Measurements from ENCODE around the gene C6orf15. TPM values are rescaled to one million over a fixed set of nuclear protein-coding genes. Genes with fewer than 3 reads are reported as not detected.
A peak's percentile ranks its signal among the peaks of the same experiment; 100 is the strongest.

The C6orf15 gene
- total RNA-seq: not detected

DNA sequence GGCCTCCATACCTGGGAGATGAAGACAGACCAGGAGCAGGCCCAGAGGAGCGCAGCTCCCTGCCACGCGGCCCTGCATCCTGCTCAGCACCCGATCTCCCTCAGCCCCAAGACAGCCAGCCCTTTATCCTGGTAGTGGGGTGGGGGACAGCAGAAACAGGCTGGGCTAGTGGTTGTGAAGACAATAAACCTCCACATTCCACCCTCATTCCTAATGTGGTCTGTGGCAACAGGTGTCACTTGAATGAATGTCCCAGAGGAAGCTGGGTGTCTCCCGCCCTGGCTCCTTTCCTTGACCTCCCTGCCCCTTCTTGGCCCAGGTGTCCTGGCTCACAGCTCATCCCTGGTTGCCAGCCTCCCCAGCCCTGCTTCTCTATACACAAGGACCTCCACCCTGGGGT is at the start of gene C6orf15:
Gene C6orf15 (minus strand): TSS at position 98 of the 400 bp plus-strand sequence. CDS start 20 bp downstream, at position 78.
- Histone ChIP-seq H3K4me3 (no peak within 1 kb of the TSS), H3K27ac (replicated peaks in 1 of 4) (no peak within 1 kb of the TSS), H3K9me3 (no peaks in the 10 kb centered on the region), H3K36me3 (no peaks in the 10 kb centered on the region), H3K4me1 (peaks cover 34 to 40% (median 37%) of the 10 kb centered on the region in 4 donors), H3K27me3 (peaks cover 0 to 7% (median 0%) of the 10 kb centered on the region in 4 donors)
- TF ChIP-seq, protein P1, sequence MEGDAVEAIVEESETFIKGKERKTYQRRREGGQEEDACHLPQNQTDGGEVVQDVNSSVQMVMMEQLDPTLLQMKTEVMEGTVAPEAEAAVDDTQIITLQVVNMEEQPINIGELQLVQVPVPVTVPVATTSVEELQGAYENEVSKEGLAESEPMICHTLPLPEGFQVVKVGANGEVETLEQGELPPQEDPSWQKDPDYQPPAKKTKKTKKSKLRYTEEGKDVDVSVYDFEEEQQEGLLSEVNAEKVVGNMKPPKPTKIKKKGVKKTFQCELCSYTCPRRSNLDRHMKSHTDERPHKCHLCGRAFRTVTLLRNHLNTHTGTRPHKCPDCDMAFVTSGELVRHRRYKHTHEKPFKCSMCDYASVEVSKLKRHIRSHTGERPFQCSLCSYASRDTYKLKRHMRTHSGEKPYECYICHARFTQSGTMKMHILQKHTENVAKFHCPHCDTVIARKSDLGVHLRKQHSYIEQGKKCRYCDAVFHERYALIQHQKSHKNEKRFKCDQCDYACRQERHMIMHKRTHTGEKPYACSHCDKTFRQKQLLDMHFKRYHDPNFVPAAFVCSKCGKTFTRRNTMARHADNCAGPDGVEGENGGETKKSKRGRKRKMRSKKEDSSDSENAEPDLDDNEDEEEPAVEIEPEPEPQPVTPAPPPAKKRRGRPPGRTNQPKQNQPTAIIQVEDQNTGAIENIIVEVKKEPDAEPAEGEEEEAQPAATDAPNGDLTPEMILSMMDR (IDR thresholded peaks at IDR 0.05): no peak
- no peak for TF ChIP-seq EP300 (IDR thresholded peaks at IDR 0.05)
- DNase-seq (ENCODE audit: extremely low spot score): no peak
- 91% methylated on average over 5 of the region's 5 CpGs for WGBS
- intact Hi-C loops (cut with DNase I): no loop called here

GRCh38 chr6:31161216-31162126 is 49.1 kb upstream of the C6orf15 start:
- Histone ChIP-seq H3K4me3 (no peak overlapping the region), H3K27me3 (no peaks in the 10 kb centered on the region), H3K9me3 (no peaks in the 10 kb centered on the region), H3K4me1 (peaks cover 16 to 28% (median 26%) of the 10 kb centered on the region in 4 donors), H3K36me3 (peaks cover 0 to 17% (median 8%) of the 10 kb centered on the region in 4 donors), H3K27ac (replicated peaks in 1 of 4) (no peak overlapping the region)
- DNase-seq (ENCODE audit: extremely low spot score): no peak
- WGBS: 89% methylated on average over 17 of the region's 19 CpGs
- TF ChIP-seq EP300 (IDR thresholded peaks at IDR 0.05) (no peak), POLR2AphosphoS5 (IDR thresholded peaks at IDR 0.05) (no peak), POLR2A (IDR thresholded peaks at IDR 0.05; ENCODE audit: low read depth) (no peak)
- TF ChIP-seq, protein P1 (IDR thresholded peaks at IDR 0.05): no peak
- intact Hi-C loops (cut with DNase I): no loop called here

DNA sequence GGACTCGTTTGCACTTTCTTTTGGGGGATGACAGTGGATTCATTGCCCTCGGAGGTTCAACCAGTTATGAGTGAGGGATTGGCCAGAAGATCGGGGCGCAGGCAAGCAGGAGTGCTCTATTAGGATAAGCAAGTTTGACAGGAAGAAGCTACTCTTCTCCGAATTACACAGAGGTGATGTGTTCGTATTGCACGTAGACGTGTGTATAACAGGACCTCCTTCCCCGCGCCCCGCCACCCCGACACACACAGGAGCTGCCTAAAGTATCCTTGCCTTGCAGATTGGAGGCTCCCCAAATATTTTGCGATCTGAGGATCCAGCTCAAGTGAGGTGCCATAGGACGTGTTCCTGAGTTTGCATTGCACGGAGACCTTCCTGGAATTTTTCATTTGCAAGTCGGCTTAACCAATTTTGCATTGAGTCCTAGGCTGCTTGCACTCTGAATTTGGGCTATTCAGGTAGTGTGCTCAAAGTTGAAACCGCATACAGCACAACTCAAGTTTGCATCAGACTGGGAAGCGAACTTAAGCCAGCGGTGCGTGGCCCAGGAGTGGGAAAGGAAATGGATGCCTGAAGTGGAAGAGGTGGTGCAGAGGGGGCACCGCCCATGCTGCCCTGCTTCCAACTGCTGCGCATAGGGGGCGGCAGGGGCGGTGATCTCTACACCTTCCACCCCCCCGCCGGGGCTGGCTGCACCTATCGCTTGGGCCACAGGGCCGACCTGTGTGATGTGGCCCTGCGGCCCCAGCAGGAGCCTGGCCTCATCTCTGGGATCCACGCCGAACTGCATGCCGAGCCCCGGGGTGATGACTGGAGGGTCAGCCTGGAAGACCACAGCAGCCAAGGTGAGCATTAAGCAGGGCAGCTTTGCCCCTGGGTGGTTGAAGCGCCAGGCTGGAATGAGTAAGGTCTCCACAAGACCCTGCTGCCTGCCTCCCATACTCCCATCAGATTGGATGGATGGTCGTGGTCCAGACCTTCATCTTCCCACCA is 46.8 kb upstream of the C6orf15 start:
- Histone ChIP-seq H3K4me3 (peak overlapping the region; percentile 60 to 71 (median 69)), H3K27me3 (no peaks in the 10 kb centered on the region), H3K9me3 (no peaks in the 10 kb centered on the region), H3K36me3 (peaks cover 4 to 33% (median 26%) of the 10 kb centered on the region in 4 donors), H3K4me1 (peaks cover 16 to 28% (median 26%) of the 10 kb centered on the region in 4 donors), H3K27ac (replicated peaks in 1 of 4) (peak overlapping the region; percentile 77 to 84 (median 81))
- intact Hi-C loops (cut with DNase I): no loop called here
- TF ChIP-seq, protein P1 (IDR thresholded peaks at IDR 0.05): no peak
- TF ChIP-seq POLR2A (IDR thresholded peaks at IDR 0.05; ENCODE audit: low read depth) (no peak), EP300 (IDR thresholded peaks at IDR 0.05) (no peak), POLR2AphosphoS5 (IDR thresholded peaks at IDR 0.05) (no peak)
- 9% methylated on average over 21 of the region's 35 CpGs for WGBS
- DNase-seq (ENCODE audit: extremely low spot score): no peak

DNA sequence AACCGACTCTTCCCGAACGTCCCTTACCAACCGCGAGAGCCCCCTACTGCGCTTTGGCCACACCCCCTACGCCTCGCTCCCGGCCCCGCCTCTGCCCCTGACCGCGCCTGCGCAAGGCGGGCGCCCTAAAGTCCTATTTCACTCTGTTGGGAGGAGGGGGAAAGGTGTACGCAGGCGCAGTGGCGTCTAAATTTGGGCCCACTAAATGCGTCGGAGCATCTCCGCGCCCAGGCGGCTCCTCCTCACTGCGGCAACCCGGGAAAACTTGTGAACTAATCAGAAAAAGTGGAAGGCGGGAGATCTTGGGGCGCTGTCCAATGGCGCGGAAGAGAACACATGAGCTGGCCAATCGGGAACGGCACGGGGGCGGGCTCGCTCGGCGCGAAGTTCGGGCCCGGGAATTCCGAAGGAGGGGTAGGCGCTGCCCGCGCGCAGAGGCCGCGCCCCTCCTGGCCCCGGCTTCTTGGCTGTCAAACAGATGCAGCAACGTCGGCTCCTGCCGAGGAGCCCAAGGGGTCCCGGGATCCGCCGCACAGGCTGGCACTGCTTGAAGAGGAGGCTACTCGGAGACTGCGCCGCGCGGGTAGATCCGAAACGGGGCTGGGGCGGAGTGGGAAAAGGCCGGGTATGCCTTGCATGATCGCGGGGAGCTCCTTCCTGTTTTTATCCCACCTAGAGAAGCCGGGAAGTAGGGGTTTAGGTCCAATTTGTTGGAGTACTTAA is 45.9 kb upstream of the C6orf15 start, which contains the start of gene TCF19:
Gene TCF19 (plus strand): TSS at position 450 of the 723 bp plus-strand sequence. CDS start 881 bp downstream, outside the sequence.
- Histone ChIP-seq H3K27ac (replicated peaks in 1 of 4) (peak within 1 kb of the TSS; percentile 77 to 84 (median 81)), H3K36me3 (peaks cover 4 to 42% (median 33%) of the 10 kb centered on the region in 4 donors), H3K27me3 (no peaks in the 10 kb centered on the region), H3K9me3 (no peaks in the 10 kb centered on the region), H3K4me3 (peak within 1 kb of the TSS; percentile 60 to 71 (median 69)), H3K4me1 (peaks cover 16 to 28% (median 26%) of the 10 kb centered on the region in 4 donors)
- WGBS: under 1% methylated on average over 64 of the region's 65 CpGs
- TF ChIP-seq, protein P1 (IDR thresholded peaks at IDR 0.05): peak in 1 of 3 experiments; percentile 35
- TF ChIP-seq EP300 (IDR thresholded peaks at IDR 0.05) (no peak), POLR2AphosphoS5 (IDR thresholded peaks at IDR 0.05) (peak; percentile 55 to 92), POLR2A (IDR thresholded peaks at IDR 0.05; ENCODE audit: low read depth) (no peak)
- intact Hi-C loops (cut with DNase I): no loop called here
- peak; percentile 100 for DNase-seq (ENCODE audit: extremely low spot score)
